ENCODE results near the gene SCG5.

SCG5 gene

DNA sequence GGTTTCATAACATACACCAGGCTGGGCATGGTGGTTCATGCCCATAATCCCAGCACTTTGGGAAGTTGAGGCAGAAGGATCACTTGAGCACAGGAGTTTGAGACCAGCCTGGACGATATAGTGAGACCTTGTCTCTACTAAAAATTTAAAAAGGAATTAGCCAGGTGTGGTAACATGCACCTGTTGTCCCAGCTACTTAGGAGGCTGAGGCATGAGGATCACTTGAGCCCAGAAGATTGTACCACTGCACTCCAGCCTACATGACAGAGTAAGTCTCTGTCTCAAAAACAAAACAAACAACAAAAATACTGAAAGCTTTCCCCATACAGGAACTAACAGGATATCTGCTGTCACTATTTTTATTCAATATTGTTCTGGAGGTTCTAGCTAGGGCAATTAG, 97.2 kb downstream of the SCG5 start:
- CTCF ChIA-PET, result no interaction called here

GRCh38 chr15:32739522-32740063, 98.1 kb downstream of the SCG5 start:
- ChIA-PET CTCF (interaction anchor here (0.7 kb wide), 1 partner anchor 217 kb away, joined by 3 read pairs; no protein-coding TSS in a partner anchor), POLR2A (no interaction called here)
- Histone ChIP-seq H3K9me3 (ENCODE audit: control insufficient read depth, insufficient read depth, low read depth, low read length) (no peaks in the 10 kb centered on the region), H3K27ac (ENCODE audit: extremely low read depth, low read depth, low read length) (no peak overlapping the region), H3K4me1 (ENCODE audit: control insufficient read depth, insufficient read depth, low read length) (no peaks in the 10 kb centered on the region; the same call in 1 of the 2 replicates), H3K4me3 (ENCODE audit: low read depth, low read length) (no peak overlapping the region), H3K36me3 (ENCODE audit: control insufficient read depth in 2 of 2, insufficient read depth in 1 of 2, low read length in 2 of 2) (no peaks in the 10 kb centered on the region)
- TF ChIP-seq MYNN (tag by site-specific recombination; IDR thresholded peaks at IDR 0.05; ENCODE audit: borderline replicate concordance) (no peak), ZNF280C (tag by site-specific recombination; IDR thresholded peaks at IDR 0.05) (no peak), MEIS1 (CRISPR knock-in tag; IDR thresholded peaks at IDR 0.05; ENCODE audit: borderline replicate concordance) (no peak), ZNF341 (tag by site-specific recombination; IDR thresholded peaks at IDR 0.05; ENCODE audit: low read depth) (no peak), PRDM6 (tag by site-specific recombination; IDR thresholded peaks at IDR 0.05) (no peak), ZNF214 (tag by site-specific recombination; IDR thresholded peaks at IDR 0.05; ENCODE audit: borderline replicate concordance) (no peak), ZNF175 (tag by site-specific recombination; IDR thresholded peaks at IDR 0.05) (no peak), WT1 (tag by site-specific recombination; IDR thresholded peaks at IDR 0.05) (no peak), TSHZ1 (tag by site-specific recombination; IDR thresholded peaks at IDR 0.05; ENCODE audit: borderline replicate concordance) (no peak), ZNF138 (tag by site-specific recombination; IDR thresholded peaks at IDR 0.05; ENCODE audit: borderline replicate concordance) (no peak), ZNF449 (tag by site-specific recombination; IDR thresholded peaks at IDR 0.05) (no peak), ZNF324 (tag by site-specific recombination; IDR thresholded peaks at IDR 0.05) (no peak), HOXC10 (CRISPR knock-in tag; IDR thresholded peaks at IDR 0.05) (no peak), AEBP2 (tag by site-specific recombination; IDR thresholded peaks at IDR 0.05; ENCODE audit: borderline replicate concordance) (no peak), KLF10 (tag by site-specific recombination; IDR thresholded peaks at IDR 0.05) (no peak), ZNF121 (tag by site-specific recombination; IDR thresholded peaks at IDR 0.05) (no peak)
- TF ChIP-seq, protein P1, sequence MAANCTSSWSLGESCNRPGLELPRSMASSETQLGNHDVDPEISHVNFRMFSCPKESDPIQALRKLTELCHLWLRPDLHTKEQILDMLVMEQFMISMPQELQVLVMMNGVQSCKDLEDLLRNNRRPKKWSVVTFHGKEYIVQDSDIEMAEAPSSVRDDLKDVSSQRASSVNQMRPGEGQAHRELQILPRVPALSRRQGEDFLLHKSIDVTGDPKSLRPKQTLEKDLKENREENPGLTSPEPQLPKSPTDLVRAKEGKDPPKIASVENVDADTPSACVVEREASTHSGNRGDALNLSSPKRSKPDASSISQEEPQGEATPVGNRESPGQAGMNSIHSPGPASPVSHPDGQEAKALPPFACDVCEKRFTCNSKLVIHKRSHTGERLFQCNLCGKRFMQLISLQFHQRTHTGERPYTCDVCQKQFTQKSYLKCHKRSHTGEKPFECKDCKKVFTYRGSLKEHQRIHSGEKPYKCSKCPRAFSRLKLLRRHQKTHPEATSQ (tag by site-specific recombination; IDR thresholded peaks at IDR 0.05), result no peak

More for the DNA sequence above, 97.2 kb downstream of the SCG5 start:
- no peak overlapping the region for H3K27ac ChIP-seq (ENCODE audit: extremely low read depth, low read depth, low read length)
- no peaks in the 10 kb centered on the region; the same call in 1 of the 2 replicates for H3K4me1 ChIP-seq (ENCODE audit: control insufficient read depth, insufficient read depth, low read length)
- no peaks in the 10 kb centered on the region for H3K36me3 ChIP-seq (ENCODE audit: control insufficient read depth in 2 of 2, insufficient read depth in 1 of 2, low read length in 2 of 2)
- H3K9me3 ChIP-seq (ENCODE audit: control insufficient read depth, insufficient read depth, low read depth, low read length), result no peaks in the 10 kb centered on the region
- TF ChIP-seq ZNF341 (tag by site-specific recombination; IDR thresholded peaks at IDR 0.05; ENCODE audit: low read depth) (no peak), GLIS1 (tag by site-specific recombination; IDR thresholded peaks at IDR 0.05) (no peak), PBX3 (CRISPR knock-in tag; IDR thresholded peaks at IDR 0.05) (no peak), ZNF140 (tag by site-specific recombination; IDR thresholded peaks at IDR 0.05) (no peak), ZXDB (tag by site-specific recombination; IDR thresholded peaks at IDR 0.05) (no peak)
- POLR2A ChIA-PET, result no interaction called here
- H3K4me3 ChIP-seq (ENCODE audit: low read depth, low read length), result no peak overlapping the region
